ENCODE results near the gene FBN1.

FBN1 gene

DNA sequence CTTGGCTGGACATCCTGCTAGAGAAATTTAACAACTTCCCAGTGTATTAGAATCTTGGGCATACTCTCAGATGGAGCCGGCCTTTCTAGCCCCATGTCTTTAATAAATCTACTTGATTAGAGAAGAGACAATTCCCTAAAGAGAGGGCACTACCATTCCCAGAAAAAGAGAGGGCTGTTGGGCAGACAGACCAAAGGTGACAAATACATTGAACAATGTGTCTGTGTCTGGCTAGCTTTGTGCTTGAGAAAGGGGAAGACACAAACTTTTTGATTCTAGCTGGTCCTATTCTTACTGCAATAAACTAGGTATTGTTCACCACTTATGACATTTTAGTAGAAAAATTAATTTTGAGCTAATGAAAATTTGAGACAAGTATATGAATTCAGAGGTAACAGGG lies 256.6 kb downstream of the FBN1 start:
- no peak for DNase-seq

DNA sequence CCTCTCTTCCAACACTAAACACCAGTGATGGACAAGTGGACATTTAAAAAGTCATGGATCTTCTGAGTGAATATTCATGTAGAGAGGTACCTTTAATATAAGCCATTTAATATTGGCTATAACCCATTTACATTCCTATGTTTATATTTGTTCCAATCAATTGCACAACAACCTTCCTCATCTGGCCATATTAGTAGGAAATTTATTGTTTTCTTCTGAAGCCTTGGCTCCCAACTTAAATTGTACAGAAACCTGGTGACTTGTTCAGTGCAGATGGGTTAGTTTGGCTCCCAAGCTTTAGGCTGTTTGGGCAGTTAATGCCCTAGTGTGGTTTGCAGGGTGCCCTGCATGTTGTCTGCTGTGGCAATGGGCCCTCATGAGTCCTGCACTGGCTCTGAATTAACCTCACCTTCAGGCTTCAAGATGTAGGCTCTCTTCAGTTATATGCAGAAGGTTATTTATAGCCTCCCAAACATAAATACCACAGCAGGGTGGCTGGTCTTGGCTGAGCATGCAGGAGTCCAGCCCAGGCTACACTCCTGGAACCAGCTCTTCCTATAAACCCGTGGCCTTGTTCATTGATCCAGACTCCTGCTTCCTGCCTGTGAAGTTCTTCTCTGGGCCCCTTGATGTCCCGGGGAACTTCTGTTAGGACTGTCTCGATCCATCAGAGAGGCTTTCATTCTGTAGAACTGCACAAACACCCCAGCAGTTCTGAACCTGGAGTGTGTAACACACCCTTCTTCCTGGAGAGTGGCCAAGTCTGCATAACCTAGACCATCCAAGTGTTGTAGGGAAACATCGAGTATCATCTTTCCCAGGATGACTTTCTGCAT lies 257.3 kb downstream of the FBN1 start:
- DNase-seq: no peak

DNA sequence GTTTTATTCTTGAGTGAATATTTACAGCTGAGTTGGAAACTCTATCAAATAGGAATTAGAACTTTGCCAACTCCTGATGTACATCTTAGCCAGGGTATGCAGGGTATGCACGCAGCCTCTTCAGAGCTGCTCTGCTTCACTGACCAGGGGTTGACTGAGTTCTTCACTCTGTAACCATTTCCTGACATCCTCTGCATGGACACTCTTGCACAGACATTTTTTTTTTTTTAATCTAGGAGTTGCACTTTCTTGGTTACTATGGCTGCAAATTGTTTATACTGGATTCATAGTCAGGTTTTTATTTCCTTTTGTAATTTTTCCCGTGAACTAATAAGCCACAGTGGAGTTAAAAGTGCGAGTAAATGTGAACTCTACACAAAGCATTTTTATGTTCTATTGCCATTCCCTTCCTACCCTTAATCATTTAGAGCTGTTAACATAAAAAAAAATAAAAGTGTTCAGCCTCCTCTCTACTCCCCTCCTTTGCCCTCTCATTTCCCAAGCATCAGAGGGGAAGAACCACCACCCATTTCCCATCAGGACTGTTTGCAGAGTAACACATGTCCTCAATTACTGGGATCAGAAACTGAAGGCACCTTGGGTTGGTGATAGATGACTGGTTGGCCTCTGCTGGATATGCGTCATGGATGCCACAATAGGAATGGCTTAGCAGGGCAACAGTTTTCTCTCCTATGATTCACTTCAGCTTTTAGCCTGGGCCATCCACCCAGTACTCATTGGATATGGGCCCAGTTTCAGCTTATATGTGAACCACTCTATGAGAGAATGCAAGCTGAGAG lies 260.3 kb downstream of the FBN1 start:
- no peak for DNase-seq

DNA sequence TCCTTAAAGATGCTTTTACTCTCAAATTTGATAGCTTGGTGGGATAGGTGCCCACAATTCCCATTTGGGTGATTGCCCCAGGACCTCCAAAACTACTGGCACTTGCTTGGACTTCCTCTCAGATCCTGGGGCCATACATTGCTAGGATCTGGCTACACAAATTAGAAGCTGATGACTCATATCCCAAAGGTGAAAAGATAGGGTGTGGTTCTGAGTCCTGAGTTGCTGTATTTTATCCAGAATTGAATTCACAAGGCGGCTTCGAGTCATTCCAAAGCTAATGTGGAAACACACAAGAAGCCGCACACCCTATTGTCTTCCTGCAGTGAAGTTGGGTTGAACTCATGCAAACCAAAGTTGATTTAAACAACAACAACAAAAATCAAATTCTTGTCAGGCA lies 260.9 kb downstream of the FBN1 start:
- DNase-seq: no peak

DNA sequence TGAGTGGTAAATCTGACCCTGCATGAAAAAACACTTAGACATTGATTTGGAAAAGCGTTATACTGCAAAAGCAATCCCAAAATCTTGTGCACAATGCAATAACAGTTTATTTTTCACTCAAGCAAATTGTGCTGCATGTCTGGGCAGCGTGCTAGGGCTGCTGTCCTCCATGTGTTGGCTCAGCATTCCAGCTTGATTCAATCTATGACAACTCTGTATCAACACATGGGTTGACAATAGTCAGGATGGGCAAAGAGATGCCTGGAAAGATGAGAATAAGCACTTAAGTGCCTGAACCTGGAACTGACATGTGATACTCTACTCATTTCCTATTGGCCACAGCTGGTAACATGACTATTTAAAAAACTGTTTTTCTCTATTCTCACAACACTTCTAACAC lies 262.5 kb downstream of the FBN1 start:
- no peak for DNase-seq

DNA sequence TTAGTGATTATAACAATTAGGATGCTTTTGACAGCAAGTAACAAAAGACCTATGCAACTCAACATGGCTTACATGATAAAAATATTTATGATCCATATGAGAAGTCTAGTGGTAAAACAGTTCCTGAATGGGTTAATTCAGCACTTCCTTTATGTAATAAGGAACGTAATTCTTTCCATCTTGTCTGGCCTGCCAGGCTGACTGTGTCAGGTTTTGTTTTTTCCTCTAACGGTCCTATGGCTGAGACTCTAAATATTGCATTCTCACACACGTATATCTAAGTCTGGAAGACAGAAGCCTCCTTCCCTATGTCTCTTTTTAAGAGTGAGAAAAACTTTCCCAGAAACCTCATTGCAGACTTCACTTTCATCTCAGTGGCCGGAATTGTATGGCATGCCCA lies 263.6 kb downstream of the FBN1 start:
- no peak for DNase-seq

DNA sequence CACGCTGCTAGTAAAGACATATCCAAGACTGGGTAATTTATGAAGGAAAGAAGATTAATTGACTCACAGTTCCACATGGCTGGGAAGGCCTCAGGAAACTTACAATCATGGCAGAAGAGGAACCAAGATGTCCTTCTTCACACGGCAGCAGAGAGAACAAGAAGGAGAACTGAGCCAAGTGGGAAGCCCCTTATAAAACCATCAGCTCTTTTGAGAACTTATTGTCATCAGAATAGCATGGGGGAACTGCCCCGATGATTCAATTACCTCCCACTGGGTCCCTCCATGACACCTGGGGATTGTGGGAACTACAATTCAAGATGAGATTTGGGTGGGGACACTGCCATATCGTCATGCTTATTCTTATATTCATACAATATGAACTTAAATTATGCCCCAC lies 265.3 kb downstream of the FBN1 start:
- no peak for DNase-seq

DNA sequence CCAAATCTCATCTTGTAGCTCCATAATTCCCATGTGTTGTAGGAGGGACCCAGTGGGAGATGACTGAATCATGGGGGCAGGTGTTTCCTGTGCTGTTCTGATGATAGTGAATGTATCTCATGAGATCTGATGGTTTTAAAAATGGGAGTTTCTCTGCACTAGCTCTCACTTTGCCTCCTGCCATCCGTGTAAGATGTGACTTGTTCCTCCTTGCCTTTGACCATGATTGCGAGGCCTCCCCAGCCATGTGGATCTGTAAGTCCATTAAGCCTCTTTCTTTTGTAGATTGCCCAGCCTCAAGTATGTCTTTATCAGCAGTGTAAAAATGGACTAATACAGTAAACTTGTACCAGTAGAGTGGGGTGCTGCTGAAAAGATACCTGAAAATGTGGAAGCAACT lies 269.7 kb downstream of the FBN1 start:
- DNase-seq: no peak

DNA sequence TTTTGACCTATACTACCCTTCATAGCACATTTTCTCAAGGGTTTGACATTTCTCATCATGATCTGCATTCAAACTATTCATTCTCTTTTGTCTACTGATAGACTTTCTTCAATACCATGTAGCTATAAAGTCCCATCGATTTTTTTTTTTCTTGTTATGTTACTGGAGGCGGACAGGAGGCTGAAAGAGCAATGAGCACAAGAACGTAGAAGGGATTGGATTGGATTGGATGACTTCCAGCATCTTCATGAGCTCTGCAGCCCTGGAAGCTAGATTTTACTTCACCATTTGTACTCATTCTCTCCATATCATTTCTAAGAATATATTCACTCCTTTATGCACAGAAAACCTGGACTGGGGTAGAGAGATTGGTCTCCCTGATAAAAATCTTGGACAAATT lies 271.0 kb downstream of the FBN1 start:
- DNase-seq: no peak

DNA sequence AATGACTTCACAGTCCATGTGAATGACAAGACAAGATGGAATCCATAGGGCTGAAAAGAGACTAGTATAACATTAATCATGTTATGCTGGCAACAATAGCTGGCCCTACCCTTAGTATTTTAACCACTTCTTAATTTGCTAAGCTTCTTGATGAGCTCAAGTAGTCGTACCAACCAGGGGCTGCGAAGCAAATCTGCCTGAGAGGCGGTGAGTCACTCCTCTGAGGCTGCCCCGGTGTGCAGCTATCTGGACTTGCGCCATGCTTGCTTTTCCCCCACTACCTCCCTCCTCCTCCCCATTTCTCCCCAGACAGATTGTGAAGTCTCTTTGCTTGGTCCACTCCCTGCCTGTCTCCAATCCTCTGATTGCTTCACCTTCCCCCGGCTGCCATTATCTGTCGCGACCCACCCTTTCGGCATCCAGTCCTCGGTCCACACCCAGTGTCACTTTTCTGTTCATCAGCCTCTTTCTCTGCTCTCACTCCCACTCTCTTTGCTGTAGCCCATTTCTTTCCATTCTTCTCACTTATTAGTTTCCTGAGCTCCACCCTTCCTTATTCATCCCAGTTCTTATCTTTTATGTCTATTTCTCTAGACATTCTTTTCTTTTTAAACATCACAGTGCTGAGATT lies 271.6 kb downstream of the FBN1 start:
- DNase-seq: no peak

DNA sequence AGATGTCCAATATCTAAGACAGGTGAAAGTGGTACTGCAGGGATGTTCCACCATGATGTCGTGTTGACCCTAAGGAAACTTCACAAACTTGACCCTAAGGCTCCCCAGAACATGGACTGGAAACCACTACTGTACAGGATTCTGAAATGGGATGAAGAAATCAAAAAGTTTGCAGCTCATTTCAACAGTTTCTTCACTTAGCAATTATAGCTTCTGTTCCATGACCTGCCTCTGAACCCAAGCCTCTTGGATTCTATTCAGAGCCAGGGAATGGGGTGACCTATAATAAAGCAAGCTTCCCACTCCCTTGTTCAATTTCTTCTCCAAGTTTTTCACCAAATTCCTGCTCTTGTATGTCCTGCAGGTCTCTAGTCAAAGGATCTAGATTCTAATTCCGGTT lies 273.5 kb downstream of the FBN1 start:
- no peak for DNase-seq

DNA sequence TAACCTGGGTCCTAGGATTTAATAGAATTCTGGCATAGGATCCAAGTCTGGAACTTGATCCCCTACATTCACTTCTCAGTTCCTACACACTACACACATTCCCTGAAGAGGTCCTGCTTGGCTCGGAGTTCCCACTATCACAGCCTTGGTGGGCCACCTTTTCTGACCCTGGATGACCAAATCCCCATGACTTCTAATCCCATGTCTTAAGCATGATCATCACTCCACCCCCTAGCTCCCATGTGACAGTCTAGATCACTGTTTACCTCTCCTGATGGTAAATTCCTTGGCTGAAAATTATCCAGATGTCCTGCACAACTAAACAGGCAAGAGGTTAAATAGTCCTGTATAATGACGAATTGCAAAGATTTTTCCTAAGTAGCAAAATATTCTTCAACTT lies 274.0 kb downstream of the FBN1 start:
- no peak for DNase-seq

DNA sequence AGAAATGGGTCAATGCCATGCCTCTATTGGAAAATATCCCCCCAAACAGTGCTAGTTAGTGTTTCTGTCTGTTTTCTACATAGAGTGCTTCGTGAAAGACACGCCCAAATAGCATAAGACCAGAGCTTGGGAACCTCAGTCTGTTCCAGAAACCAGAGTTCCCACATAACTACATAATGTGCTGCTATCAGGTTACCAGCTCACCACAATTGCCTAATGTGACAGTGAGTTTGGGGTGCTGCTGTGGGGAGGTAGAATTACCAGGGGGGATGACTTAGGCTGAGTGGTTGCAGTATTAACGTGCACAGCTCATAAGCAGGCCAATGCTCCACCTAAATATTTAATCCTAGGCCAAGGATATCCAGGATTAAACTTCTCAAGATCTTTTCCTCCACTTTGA lies 275.0 kb downstream of the FBN1 start:
- DNase-seq: no peak

DNA sequence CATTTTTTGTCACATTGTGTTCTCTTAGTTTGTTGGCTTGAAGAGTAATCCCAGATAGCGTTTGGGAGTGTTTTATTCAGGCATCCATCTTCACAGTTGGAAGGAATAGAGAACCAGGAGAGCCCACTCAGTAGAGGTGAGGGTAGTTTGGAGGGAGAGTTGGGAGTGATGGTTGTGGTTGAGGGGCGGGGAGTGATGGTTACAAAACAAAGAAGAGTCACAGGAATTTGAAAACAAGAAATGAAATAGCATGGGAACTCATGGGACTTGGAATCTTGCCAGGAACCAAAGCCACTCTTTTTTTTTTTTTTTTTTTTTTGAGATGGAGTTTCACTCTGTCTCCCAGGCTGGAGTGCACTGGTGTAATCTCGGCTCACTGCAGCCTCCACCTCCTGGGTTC lies 278.0 kb downstream of the FBN1 start:
- DNase-seq: no peak

DNA sequence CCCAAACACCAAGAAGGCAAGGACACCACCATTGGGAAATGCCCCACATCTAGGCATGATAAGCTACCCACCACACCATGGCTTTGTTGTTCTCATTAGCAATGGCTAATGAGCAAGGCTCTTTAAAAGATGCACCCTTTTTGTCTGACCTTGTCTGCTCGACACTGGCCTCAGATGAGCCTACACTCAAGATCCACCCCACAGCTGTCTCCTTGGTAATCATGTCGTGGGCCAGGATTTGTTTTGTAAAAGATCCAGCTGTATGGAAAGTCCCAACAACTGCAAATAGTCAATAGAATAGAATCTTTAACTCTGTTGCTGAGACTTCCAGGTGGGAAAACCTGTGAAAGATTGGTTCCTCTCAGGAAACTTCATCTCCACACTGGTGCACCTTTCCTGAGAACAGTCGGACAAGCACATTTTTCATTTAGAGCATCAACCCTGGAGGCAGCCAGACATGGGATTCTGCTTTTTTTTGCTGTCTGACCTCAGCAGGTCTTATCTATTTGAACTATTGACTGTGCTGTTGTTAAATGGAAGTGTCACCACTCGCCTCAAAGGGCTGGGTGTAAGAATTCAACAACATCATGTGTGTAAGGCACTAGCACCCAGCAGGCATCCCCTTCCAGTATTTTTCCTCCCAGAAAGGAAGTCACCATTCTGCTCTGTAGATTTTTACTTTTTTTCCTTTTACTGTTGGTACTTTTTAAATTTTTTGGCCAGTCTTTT lies 278.8 kb downstream of the FBN1 start:
- DNase-seq: no peak

DNA sequence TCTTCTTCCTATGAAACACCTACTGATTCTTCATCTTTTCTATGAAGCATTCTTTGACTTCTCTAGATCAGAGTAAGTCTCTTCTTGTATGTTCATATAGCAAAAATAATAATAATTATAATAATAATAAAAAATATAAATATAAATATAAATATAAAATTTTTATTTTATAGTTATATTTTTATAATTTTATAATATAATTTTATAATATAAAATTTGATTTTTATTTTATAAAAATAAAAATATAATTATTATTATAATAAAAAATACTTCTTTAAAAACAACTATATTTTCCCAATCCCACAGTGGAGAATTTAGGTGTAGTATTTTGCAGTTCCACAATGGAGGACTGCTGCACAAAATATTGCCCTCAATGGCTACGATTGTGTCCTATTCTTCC lies 279.9 kb downstream of the FBN1 start:
- DNase-seq: no peak

DNA sequence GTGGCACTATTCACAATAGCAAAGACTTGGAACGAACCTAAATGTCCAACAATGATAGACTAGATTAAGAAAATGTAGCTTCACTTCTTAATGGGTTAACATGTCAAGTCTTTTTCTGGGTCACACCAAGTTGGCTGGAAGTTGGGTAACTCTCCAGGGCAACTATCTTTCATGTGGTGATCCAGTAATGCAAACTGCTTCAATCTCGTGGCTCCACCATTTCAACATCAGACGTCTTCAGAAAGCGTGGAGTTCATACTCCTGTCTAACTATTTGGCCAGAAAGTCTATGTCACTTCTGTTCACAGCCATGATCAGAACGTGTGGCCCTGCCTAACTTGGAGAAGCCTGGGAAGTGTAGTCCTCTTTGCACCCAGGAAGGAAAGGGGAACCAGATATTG lies 282.0 kb downstream of the FBN1 start:
- DNase-seq: no peak

DNA sequence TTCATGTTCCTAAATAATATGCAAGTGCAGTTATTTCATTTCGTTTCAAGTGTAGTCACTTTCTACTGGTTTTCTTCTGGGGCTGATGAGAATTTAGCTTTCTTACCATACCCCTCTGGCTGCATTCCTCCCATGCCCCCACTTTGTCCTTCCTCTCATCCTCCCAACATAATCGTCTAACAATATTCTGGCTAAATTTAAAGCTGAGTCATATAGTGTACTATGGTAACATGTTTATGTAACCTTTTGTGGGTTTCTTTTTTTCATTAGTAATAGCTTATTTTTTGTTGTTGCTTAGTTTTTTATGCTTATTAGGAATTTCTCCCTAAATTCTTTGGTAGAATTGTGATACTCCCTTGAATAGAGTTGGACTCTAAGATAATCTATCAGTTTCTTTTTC lies 283.8 kb downstream of the FBN1 start:
- DNase-seq: no peak

DNA sequence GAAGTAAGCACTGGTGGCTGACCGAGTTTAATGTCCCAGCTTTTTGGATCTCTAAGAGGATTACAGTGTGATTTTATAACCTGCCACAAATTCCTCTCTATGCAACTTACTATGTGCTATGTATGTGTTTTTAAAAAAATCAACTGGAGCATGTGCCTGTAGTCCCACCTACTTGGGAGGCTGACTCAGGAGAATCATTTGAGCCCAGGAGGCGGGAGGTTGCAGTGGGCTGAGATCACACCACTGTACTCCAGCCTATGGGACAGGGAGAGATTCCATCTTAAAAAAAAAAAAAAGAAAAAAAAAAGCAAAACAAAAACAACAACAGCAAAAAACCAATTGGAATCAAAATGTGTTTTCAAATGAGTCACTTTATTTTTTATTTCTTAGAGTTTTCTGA lies 284.7 kb downstream of the FBN1 start:
- no peak for DNase-seq

Data from activated T-cell treated with anti-CD3 and anti-CD28 coated beads for 4 hours (primary cell).